ENCODE measurements around the gene ABCA13.
"Not testable (repeated sequence)": the region's sequence is repeated elsewhere in the genome, so short reads cannot be mapped to it uniquely, and the experiment has no call there.

Gene ABCA13

DNA sequence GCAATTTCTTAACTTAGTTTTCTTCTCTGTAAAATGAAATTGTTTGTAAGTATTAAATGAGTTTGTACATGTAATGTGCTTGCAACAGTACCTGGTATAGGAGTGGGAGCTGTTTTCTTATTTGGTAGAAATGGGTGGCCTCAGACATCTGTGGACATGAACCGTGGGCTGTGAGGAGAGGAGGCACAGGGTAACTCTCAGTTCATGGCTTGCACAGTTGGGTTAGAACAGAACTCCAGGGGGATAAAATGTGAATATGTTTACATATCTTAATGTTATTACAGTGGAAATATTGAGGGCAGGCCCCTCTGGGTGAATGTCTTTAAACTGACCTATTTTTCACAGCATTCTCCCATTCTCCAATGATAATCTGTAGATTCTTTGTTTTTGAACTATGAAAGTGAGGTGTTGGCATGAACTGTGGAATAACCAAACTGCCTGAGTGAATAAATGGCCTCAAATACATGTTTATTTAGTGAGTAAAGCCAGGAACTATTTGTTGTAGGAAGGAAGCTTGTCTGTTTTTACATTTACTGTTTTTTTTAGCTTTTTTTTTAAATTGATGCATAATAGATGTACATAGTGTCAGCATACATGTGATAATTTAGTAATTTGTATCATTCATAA, 2.6 kb downstream of the ABCA13 start:
- no peak for DNase-seq

DNA sequence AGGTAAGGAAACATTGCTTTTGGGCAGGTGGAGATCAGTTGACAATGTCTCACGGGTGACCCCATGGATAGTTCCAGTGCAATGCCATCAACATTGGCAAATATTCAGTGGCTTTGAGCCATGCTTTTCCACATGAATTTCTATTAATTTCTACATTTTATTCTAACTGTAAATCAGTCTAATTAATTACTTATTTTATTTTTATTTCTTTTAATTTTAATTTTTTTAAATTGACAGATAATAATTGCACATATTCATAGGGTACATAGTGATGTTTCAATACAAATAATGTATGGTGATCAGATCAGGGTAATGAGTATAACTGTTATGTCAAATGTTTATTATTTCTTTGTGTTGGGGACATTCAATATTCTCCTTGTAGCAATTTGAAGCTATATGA, 3.8 kb downstream of the ABCA13 start:
- DNase-seq: no peak

DNA sequence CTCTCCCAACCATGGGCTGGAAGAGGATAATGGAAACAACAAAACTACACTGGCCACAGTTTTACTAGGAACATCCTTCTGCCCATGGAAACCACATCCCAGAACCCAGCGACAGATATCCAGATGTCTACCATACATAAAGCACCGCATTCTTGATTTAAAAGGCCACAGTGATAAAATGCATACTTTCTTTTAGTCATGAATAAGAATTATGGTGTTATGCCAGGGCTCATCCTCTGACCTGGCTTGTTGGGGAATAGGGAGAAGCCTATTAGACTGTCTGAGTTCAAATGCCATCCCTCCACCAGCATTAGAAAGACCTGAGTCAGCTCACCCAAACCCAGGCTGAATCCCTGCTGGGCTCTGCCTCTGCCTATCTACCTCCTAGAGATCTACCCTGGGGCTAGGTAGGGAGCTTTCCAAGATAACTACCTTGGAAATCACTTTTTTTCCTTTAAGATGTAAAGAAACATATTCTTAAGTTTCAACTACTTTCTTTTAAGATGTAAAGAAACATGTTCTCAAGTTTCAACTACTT, 5.2 kb downstream of the ABCA13 start:
- no peak for DNase-seq

DNA sequence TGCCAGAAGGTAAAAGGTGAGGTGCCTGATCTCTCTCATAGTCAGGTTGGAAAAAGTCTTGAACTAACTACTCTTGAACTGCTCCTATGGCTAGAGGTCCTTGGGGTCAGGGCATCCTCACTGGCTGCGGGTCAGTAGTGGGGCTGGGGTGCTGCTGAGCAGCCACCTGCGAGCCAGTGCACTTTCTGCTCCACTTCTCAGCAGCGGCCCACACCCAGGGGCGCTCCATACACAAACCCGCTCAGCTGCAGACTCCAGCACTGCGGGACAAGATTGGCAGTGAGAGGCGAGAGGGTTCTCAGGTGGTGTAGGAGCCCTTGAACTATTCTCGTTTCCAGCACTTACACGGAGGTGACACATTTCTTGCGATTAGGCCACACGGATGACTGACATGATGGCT, 6.0 kb downstream of the ABCA13 start:
- no peak for DNase-seq

GRCh38 chr7:48179496-48180030, 8.3 kb downstream of the ABCA13 start:
- DNase-seq: no peak

DNA sequence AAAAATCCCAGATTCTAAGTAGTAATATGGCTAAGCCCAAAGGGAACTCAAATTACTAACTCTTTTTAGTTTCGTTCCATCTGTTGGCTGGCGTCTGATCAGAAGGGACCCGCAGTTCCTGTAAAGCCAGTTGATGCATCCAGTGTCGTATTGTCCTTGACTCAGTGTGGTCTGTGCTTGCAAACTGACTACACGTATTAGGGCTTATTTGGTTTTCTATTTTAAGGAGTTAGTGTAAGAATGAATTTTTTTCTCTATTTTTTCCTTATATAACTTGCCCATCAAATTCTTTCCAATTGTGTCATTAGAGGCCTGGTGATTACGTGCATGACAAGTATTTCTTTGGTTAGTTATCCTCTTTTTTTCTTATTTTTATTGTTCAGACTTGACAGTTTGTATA, 9.7 kb downstream of the ABCA13 start:
- DNase-seq: no peak

DNA sequence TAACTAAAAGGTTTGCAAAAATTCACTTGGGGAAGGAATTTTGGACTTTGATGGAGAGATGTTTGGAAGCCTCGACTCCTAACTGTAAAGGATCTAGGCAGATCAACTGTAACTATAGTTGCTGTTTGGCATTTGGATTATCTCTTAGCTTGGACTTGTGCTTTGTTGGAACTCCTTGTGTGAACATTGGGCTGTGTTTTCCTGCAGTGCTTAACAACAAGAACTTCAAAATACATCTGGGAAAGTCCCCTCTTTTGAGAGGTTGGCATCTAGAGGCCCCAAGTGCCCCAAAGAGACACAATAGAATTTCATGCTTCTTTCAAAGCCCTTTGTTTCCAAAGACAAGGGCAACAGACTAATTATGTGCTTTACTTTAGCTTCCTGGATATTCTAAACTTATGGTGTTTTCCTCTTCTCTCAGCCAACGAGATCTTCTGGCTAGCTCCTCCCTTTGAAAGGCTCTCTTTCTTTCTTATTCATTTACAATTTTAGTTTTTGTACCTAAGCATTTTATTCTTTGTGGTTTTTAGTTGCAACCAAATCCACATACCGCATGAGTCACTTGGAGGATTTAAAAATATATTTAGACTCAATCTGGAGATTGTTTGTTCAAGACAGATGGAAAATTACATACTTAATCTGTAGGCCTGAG, 11.6 kb downstream of the ABCA13 start:
- no peak for DNase-seq

- no peak for DNase-seq
Observed at GRCh38 chr7:48183370-48183743, 12.1 kb downstream of the ABCA13 start.

DNA sequence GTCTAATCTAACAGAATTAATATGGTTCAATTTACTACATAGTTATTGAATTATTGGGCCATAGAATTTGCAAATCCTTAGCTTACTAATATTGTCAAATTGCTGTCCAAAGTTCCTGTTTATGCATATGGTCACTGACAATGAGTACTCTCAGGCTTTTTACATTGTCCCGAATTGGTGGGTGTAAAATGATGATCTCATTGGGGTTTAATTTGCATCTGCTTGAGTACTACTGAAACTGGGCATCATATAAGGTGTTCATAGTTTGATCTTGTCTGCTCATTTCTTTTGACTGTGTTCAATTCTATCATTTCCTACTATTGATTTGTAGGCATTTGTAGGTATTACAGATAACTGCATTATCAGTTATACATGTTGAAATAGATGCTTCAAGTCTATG, 12.7 kb downstream of the ABCA13 start:
- no peak for DNase-seq

GRCh38 chr7:48188776-48189520, 17.7 kb downstream of the ABCA13 start:
- DNase-seq: no peak

DNA sequence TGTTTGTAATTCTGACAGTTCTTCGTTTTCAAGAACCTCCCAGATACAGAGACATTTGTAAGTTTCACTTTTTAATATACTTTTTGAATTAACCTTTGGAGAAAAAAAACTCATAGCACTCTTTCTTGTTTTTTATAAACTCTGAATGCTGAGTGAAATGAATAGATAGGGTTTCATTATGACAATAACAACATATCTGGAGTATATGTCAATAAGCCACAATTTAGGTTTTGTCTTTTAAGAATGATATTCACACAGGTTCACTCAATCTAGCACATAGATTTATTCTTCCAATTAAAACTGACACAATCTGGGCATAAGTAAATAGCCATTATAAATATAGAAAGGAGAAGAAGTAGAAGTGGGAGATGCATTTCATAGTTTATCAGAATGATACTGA, 21.7 kb downstream of the ABCA13 start:
- no peak for DNase-seq

DNA sequence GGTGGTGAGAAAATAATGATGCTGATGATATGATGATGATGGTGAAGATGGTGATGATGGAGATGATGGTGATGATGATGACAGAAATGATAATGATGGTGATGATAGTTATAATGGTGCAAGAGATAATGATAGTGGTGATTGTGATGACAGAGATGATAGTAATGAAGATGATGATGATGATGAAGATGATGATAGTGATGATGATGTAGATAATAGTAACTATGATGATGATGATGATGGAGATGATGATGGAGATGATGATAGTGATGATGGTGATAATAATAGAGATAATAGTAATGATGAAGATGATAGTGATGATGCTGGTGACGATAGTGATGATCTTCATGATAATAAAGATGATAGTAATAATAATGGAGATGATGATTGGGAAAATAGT, 22.2 kb downstream of the ABCA13 start:
- no peak for DNase-seq

DNA sequence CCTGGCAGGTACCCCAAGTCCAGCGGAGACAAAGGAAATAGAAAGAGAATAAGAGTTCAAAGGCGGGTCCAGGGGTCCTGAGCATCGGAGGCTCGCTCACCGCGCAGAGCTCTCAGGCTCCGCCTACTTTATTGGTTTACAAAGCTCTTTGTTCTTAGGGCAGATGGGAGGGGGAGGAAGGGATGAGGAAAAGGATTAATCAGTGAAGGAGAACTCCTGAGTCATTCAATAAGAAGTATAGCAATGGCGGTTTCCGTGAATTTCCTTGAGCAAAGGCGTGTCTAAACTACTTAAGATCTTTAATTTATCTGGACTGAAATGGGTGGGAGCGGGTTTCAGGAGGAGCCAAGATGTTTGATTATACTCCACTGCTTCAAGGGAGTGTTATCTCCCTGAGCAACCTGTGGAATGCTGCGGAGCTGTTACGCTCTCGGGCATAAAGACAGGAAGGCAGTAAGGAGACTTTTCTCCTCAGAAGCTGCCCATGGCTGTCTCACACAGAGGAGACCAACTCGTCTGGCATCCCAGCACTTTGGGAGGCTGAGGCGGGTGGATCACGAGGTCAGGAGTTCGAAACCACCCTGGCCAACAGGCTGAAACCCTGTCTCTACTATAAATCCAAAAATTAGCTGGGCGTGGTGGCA, 29.8 kb downstream of the ABCA13 start:
- DNase-seq: not testable (repeated sequence)

GRCh38 chr7:48202916-48203315, 31.7 kb downstream of the ABCA13 start:
- not testable (repeated sequence) for DNase-seq

GRCh38 chr7:48207155-48207675, 36.0 kb downstream of the ABCA13 start:
- DNase-seq: no peak

DNA sequence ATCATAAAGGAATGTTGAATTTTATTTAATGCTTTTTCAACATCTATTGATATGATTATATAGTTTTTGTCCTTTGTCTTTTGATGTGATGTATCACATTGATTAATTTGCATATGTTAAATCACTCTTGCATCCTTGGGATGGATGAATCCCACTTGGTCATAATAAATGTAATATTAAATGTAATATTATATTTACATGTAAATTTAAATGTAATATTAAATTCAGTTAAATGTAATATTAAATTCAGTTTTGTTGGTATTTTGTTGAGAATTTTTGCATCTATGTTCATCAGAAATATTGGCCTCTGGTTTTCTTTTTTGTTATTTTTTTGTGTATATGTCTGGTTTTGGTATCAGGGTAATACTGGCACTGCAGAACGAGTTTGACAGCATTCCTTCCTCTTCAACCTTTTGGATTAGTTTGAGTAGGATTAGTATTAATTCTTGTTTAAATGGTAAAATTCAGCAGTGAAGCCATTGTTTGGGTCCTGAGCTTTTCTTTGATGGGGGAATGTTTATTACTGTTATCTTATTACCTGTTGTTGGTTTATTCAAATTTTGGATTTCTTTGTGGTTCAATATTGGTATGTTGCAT, 37.8 kb downstream of the ABCA13 start:
- no peak for DNase-seq

DNA sequence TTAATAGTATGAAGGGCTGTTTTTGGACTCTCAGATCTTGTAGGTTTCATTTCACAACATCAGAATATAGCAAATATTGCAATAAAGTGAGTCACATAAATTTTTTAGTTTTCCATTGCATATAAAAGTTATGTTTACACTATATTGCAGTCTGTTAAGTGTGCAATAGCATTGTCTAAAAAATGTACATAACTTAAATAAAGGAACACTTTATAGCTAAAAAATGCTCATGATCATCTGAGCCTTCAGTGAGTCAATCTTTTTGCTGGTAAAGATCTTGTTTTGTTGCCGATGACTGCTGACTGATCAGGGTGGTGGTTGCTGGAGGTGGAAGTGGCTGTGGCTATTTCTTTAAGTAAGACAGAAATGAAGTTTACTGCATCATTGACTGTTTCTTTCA, 42.0 kb downstream of the ABCA13 start:
- no peak for DNase-seq

DNA sequence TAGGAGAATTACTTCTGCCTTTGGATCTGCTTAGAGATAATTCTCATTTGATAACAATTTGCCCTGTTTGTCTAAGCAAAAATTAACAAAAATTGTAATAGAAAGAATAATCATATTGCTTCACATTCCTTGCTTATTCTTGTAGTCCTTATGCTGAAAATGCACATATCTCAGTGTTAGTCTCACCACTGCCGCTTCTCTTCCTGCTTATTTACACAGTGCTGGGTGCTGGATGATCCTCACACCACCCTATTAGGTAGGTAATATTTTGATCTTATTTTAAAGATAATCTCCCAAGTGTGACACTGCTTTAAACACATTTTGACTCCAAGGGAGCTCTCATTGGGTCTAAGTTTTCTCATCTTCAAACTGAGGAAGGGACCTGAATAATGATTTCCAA, 46.0 kb downstream of the ABCA13 start:
- no peak for DNase-seq

DNA sequence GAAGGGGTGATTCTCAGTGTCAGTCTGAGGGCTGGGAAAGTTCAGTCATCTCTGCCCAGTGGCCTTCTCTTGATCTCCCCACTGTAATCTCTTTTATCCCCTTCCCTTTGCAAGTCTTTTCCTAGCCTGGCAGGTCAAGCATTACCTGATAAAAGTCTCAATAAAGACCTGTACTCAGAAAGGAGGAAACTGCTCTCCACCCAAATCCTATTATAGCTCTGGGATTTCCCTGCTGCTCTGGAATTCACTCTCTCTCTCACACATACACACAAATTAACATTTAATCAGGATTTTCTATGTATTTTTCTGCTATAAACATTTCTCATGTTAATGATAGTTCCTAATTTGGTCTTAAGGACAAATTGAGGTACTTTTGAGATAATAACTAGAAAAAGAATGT, 46.5 kb downstream of the ABCA13 start:
- DNase-seq: no peak

DNA sequence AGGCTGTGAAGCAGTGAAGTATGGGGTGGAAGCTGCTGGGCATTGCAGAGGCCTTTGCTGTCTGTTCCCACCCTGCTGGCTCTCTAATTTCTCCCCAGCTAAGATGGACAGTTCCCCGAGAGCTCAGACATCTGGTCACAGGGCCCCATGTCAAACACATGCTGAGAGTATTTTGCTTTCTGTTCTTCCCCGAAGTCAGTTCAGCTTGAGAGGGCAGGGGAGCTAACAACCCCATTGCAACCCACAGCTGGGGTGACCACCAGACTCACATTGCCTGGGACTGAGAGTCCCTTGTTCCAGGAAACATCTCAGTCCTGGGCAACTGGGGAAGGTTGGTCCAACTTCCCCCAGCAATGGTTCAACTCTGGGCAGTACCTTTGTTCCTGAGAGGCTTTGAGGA, 52.8 kb downstream of the ABCA13 start:
- no peak for DNase-seq

- DNase-seq: no peak
Observed at GRCh38 chr7:48225101-48225500, 53.8 kb downstream of the ABCA13 start.

DNA sequence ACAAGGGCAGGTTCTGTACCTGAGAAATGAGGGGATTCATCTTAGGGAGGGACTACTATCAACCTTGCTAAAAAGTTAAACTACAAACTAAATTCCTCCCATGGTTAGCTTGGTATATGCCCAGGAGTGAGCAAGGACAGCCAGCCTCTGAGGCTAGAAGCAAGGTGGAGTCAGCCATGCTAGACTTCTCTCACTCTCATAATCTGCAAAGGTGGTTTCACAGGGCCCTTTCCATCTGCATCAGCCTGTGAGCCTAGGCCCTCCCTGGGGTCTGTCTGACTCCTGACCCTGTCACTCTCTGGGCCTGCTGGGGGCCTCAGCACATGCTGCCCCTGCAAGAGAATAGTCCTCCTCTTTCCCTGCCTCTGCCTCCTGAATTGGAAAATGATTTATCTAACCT, 66.1 kb downstream of the ABCA13 start:
- DNase-seq: no peak

DNA sequence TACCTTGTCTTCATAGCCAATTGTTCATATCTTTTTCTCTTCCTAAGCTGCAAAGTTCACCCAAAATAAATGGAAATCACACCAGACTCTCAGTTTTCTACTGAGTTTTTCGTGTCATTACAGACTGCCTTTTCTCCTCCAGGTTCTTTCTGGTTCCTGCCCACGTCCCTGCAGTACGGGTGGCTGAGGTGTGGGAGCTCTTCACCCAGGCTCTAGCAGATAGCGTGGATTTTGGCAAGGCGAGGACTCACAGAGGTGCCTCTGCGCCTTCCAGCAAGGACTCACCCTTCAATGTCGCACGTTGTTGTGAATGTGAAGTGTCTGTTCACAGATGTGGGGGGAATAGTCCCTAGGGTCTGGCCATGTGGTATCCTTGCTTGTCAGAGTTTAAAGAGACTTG, 71.6 kb downstream of the ABCA13 start:
- DNase-seq: no peak
